HEK293 (cell line): ENCODE measurements around the gene TRIM28.

Source experiments
- SCRT2 ChIP-seq: fragments of 450-650 bp; formaldehyde crosslinking; IDR thresholded peaks from 2 replicates; pipeline ENCODE4 v1.5.1; 2016; ENCODE audit warnings: missing biosample characterization, missing genetic modification characterization
- YY1 ChIP-seq: fragments of 450-650 bp; formaldehyde crosslinking; IDR thresholded peaks from 2 replicates; pipeline ENCODE4 v1.5.1; 2018; ENCODE audit warnings: missing biosample characterization, missing genetic modification characterization
- ZFP3 ChIP-seq: fragments of 450-650 bp; formaldehyde crosslinking; IDR thresholded peaks from 2 replicates; pipeline ENCODE4 v1.5.1; 2016; ENCODE audit warnings: low read depth, missing biosample characterization, missing genetic modification characterization
- ZNF600 ChIP-seq: fragments of 450-650 bp; formaldehyde crosslinking; IDR thresholded peaks from 2 replicates; pipeline ENCODE4 v1.5.1; 2016; ENCODE audit warnings: missing biosample characterization, missing genetic modification characterization
- TF ChIP-seq, protein P1 (sequence below): fragments of 450-650 bp; formaldehyde crosslinking; IDR thresholded peaks from 2 replicates; pipeline ENCODE4 v1.5.1; 2016; ENCODE audit warnings: missing biosample characterization, missing genetic modification characterization
- TF ChIP-seq, protein P2 (sequence below): fragments of 450-650 bp; IDR thresholded peaks from 2 replicates; pipeline ENCODE4 v1.5.1; 2018; ENCODE audit warnings: missing biosample characterization, mild to moderate bottlenecking, missing genetic modification characterization
- TF ChIP-seq, protein P3 (sequence below): fragments of 450-650 bp; formaldehyde crosslinking; IDR thresholded peaks from 2 replicates; pipeline ENCODE4 v1.5.1; 2016; ENCODE audit warnings: missing biosample characterization, missing genetic modification characterization
- TF ChIP-seq, protein P4 (sequence below): fragments of 450-650 bp; formaldehyde crosslinking; IDR thresholded peaks from 2 replicates; pipeline ENCODE4 v1.5.0; 2017; ENCODE audit warnings: missing biosample characterization, missing genetic modification characterization, borderline replicate concordance

DNA sequence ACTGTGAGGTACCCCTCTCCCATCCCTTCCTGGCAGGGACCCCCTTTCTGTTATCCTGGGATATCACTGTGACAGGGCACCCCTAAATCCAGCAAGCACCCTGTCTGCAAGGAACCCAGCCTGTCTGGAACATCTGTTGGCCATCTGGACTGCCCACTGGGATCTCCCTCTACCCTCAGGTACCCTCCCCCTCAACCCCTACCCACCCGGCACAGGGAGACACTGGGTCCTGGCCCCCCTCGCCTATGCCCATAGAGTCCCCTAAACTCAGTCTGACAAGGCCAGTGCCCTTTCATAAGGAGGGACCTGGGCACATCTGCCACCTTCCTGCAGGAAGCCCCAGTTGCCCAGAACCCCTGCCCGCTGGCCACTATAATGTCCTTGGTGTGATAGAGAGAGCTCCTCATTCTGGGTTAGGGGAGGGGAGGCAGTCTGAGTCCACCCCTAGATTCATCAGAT is 29.3 kb upstream of the TRIM28 start:
- TF ChIP-seq YY1 (tag by site-specific recombination) (no peak), ZFP3 (tag by site-specific recombination) (no peak), ZNF600 (tag by site-specific recombination) (no peak), SCRT2 (tag by site-specific recombination) (no peak)
- TF ChIP-seq, protein P1, sequence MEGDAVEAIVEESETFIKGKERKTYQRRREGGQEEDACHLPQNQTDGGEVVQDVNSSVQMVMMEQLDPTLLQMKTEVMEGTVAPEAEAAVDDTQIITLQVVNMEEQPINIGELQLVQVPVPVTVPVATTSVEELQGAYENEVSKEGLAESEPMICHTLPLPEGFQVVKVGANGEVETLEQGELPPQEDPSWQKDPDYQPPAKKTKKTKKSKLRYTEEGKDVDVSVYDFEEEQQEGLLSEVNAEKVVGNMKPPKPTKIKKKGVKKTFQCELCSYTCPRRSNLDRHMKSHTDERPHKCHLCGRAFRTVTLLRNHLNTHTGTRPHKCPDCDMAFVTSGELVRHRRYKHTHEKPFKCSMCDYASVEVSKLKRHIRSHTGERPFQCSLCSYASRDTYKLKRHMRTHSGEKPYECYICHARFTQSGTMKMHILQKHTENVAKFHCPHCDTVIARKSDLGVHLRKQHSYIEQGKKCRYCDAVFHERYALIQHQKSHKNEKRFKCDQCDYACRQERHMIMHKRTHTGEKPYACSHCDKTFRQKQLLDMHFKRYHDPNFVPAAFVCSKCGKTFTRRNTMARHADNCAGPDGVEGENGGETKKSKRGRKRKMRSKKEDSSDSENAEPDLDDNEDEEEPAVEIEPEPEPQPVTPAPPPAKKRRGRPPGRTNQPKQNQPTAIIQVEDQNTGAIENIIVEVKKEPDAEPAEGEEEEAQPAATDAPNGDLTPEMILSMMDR (tag by site-specific recombination), result no peak
- TF ChIP-seq, protein P2, sequence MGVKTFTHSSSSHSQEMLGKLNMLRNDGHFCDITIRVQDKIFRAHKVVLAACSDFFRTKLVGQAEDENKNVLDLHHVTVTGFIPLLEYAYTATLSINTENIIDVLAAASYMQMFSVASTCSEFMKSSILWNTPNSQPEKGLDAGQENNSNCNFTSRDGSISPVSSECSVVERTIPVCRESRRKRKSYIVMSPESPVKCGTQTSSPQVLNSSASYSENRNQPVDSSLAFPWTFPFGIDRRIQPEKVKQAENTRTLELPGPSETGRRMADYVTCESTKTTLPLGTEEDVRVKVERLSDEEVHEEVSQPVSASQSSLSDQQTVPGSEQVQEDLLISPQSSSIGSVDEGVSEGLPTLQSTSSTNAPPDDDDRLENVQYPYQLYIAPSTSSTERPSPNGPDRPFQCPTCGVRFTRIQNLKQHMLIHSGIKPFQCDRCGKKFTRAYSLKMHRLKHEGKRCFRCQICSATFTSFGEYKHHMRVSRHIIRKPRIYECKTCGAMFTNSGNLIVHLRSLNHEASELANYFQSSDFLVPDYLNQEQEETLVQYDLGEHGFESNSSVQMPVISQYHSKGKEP (tag by site-specific recombination), result no peak
- TF ChIP-seq, protein P3, sequence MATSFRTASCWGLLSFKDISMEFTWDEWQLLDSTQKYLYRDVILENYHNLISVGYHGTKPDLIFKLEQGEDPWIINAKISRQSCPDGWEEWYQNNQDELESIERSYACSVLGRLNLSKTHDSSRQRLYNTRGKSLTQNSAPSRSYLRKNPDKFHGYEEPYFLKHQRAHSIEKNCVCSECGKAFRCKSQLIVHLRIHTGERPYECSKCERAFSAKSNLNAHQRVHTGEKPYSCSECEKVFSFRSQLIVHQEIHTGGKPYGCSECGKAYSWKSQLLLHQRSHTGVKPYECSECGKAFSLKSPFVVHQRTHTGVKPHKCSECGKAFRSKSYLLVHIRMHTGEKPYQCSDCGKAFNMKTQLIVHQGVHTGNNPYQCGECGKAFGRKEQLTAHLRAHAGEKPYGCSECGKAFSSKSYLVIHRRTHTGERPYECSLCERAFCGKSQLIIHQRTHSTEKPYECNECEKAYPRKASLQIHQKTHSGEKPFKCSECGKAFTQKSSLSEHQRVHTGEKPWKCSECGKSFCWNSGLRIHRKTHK, result no peak
- TF ChIP-seq, protein P4, sequence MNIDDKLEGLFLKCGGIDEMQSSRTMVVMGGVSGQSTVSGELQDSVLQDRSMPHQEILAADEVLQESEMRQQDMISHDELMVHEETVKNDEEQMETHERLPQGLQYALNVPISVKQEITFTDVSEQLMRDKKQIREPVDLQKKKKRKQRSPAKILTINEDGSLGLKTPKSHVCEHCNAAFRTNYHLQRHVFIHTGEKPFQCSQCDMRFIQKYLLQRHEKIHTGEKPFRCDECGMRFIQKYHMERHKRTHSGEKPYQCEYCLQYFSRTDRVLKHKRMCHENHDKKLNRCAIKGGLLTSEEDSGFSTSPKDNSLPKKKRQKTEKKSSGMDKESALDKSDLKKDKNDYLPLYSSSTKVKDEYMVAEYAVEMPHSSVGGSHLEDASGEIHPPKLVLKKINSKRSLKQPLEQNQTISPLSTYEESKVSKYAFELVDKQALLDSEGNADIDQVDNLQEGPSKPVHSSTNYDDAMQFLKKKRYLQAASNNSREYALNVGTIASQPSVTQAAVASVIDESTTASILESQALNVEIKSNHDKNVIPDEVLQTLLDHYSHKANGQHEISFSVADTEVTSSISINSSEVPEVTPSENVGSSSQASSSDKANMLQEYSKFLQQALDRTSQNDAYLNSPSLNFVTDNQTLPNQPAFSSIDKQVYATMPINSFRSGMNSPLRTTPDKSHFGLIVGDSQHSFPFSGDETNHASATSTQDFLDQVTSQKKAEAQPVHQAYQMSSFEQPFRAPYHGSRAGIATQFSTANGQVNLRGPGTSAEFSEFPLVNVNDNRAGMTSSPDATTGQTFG, result no peak
